OCI-LY3 (cell line): ENCODE measurements around the gene MAGI2.

Experiments used
- H2AFZ ChIP-seq: fragments of 200-600, 300-600 bp; shearing (Covaris generic); 2 replicates; pipeline ENCODE4 v1.6.0; 2014; ENCODE audit warnings: antibody characterized with exemption, low read depth, low read length
- H3K27ac ChIP-seq: fragments of 200-600, 300-600 bp; sonication (generic); 2 replicates; pipeline ENCODE4 v1.5.1; 2014; ENCODE audit warnings: mild to moderate bottlenecking, low read length, moderate library complexity, mixed read lengths
- H3K27me3 ChIP-seq: fragments of 200-600, 300-600 bp; sonication (generic); 2 replicates; pipeline ENCODE4 v1.6.1; 2014; ENCODE audit warnings: low read depth, low read length, mixed read lengths
- H3K36me3 ChIP-seq: fragments of 200-600, 300-600 bp; sonication (generic); replicated peaks from 2 replicates; pipeline ENCODE3; 2014; ENCODE audit warnings: low read depth, low read length, mixed read lengths
- H3K4me1 ChIP-seq: fragments of 300-600, 200-600 bp; sonication (generic); 2 replicates; pipeline ENCODE4 v1.6.1; 2014; ENCODE audit warnings: low read length, mixed read lengths
- H3K4me2 ChIP-seq: fragments of 200-600, 300-600 bp; sonication (generic); 2 replicates; pipeline ENCODE4 v1.6.1; 2014; ENCODE audit warnings: low read length, mixed read lengths
- H3K4me3 ChIP-seq: fragments of 300-600, 200-600 bp; sonication (generic); 2 replicates; pipeline ENCODE4 v1.5.1; 2014; ENCODE audit warnings: antibody characterized with exemption, mild to moderate bottlenecking, low read length, moderate library complexity
- H3K79me2 ChIP-seq: fragments of 300-600, 200-600 bp; shearing (Covaris generic); 2 replicates; pipeline ENCODE4 v1.6.1; 2014; ENCODE audit warnings: mild to moderate bottlenecking, low read length, mixed read lengths
- H3K9ac ChIP-seq: fragments of 300-600, 200-600 bp; shearing (Covaris generic); 2 replicates; pipeline ENCODE4 v1.6.0; 2014; ENCODE audit warnings: mild to moderate bottlenecking, low read length, moderate library complexity
- H3K9me3 ChIP-seq: fragments of 200-600, 300-600 bp; shearing (Covaris generic); 2 replicates; pipeline ENCODE4 v1.6.1; 2014; ENCODE audit warnings: low read length, mixed read lengths; ENCODE audit not compliant: insufficient read depth
- H4K20me1 ChIP-seq: fragments of 200-600, 300-600 bp; sonication (generic); 2 replicates; pipeline ENCODE4 v1.6.1; 2016; ENCODE audit warnings: low read length, mixed read lengths; ENCODE audit not compliant: insufficient read depth
- CTCF ChIP-seq: fragments of 200-600, 300-600 bp; sonication (generic); IDR thresholded peaks from 2 replicates; pipeline ENCODE4 v1.5.1; 2014; ENCODE audit warnings: antibody characterized with exemption, low read length, low read depth
- EZH2phosphoT487 ChIP-seq: fragments of 200-600 bp; shearing (Covaris generic); IDR thresholded peaks from 2 replicates; pipeline ENCODE4 v1.6.1; 2018; ENCODE audit warnings: antibody characterized with exemption, mixed run types, low read depth

Gene MAGI2

GRCh38 chr7:78412216-78412858 lies 1041.1 kb downstream of the MAGI2 start:
- H3K27me3 ChIP-seq, result no peaks in the 10 kb centered on the region
- no peak overlapping the region for H3K4me3 ChIP-seq
- H3K36me3 ChIP-seq, result no peaks in the 10 kb centered on the region
- no peaks in the 10 kb centered on the region for H3K4me1 ChIP-seq
- H3K9me3 ChIP-seq, result no peaks in the 10 kb centered on the region
- H3K27ac ChIP-seq, result no peak overlapping the region
- H4K20me1 ChIP-seq, result no peaks in the 10 kb centered on the region
- no peak overlapping the region for H3K9ac ChIP-seq
- no peak overlapping the region for H2AFZ ChIP-seq
- TF ChIP-seq CTCF (no peak), EZH2phosphoT487 (no peak)
- no peak overlapping the region for H3K4me2 ChIP-seq
- no peaks in the 10 kb centered on the region for H3K79me2 ChIP-seq

- Histone ChIP-seq H3K27me3 (no peaks in the 10 kb centered on the region), H4K20me1 (no peaks in the 10 kb centered on the region)
Measured at GRCh38 chr7:78407031-78407430, 1046.4 kb downstream of the MAGI2 start.

GRCh38 chr7:78406531-78406930 lies 1046.9 kb downstream of the MAGI2 start:
- Histone ChIP-seq H3K9me3 (no peaks in the 10 kb centered on the region), H2AFZ (no peak overlapping the region), H3K36me3 (no peaks in the 10 kb centered on the region), H4K20me1 (no peaks in the 10 kb centered on the region), H3K27me3 (no peaks in the 10 kb centered on the region), H3K27ac (no peak overlapping the region), H3K4me1 (no peaks in the 10 kb centered on the region), H3K4me3 (no peak overlapping the region), H3K4me2 (no peak overlapping the region), H3K79me2 (no peaks in the 10 kb centered on the region), H3K9ac (no peak overlapping the region)
- no peak for TF ChIP-seq EZH2phosphoT487
- TF ChIP-seq CTCF, result no peak

More at GRCh38 chr7:78407031-78407430, 1046.4 kb downstream of the MAGI2 start:
- Histone ChIP-seq H3K9ac (no peak overlapping the region), H3K4me1 (no peaks in the 10 kb centered on the region), H3K27ac (no peak overlapping the region), H3K9me3 (no peaks in the 10 kb centered on the region), H3K79me2 (no peaks in the 10 kb centered on the region), H3K36me3 (no peaks in the 10 kb centered on the region), H3K4me3 (no peak overlapping the region), H3K4me2 (no peak overlapping the region), H2AFZ (no peak overlapping the region)
- TF ChIP-seq CTCF, result no peak
- TF ChIP-seq EZH2phosphoT487, result no peak

GRCh38 chr7:78402096-78402495 lies 1051.4 kb downstream of the MAGI2 start:
- no peaks in the 10 kb centered on the region for H3K4me1 ChIP-seq
- TF ChIP-seq CTCF, result no peak
- TF ChIP-seq EZH2phosphoT487, result no peak

More at GRCh38 chr7:78402096-78402495, 1051.4 kb downstream of the MAGI2 start:
- Histone ChIP-seq H3K9me3 (no peaks in the 10 kb centered on the region), H4K20me1 (no peaks in the 10 kb centered on the region), H3K27ac (no peak overlapping the region), H3K27me3 (no peaks in the 10 kb centered on the region), H3K4me3 (no peak overlapping the region), H3K4me2 (no peak overlapping the region), H3K9ac (no peak overlapping the region), H3K36me3 (no peaks in the 10 kb centered on the region), H2AFZ (no peak overlapping the region), H3K79me2 (no peaks in the 10 kb centered on the region)
